HepG2 (cell line): Measurements from ENCODE around the gene SPAG7. TPM values are rescaled to one million over a fixed set of nuclear protein-coding genes. Genes with fewer than 3 reads are reported as not detected.

Experiments
- ATAC-seq: fragments of 200-7000 bp; cut with Tn5 transposase; 3 replicates; pipeline ENCODE4 v1.9.1; 2020; ENCODE audit warnings: mild to moderate bottlenecking, moderate library complexity
- BruUV-seq: library from RNA; stranded (reverse); fragments of 400-500 nt; replicated peaks from 2 replicates; lab custom pipeline; 2021; lab: Mats Ljungman, UMichigan
- CTCF ChIA-PET: fragments of 300-600 bp; formaldehyde crosslinking; extraction: SDS; loops from one replicate; lab custom pipeline; 2021; ENCODE audit warnings: low total read pairs, inconsistent platforms, low intra/inter-chr PET ratio; lab: Yijun Ruan, JAX
- POLR2A ChIA-PET: fragments of 350-600 bp; sonication (Branson Sonifier 250); formaldehyde crosslinking; loops from one replicate; lab custom pipeline; 2020; ENCODE audit warnings: antibody characterized with exemption, inconsistent platforms; lab: Yijun Ruan, JAX
- DNase-seq: peaks from one replicate; pipeline ENCODE4 v3.0.0-alpha.2; 2015; ENCODE audit warnings: low spot score
- FAIRE-seq: peaks from 3 replicates; lab custom pipeline; 2011; peaks lifted over from hg19 to GRCh38; lab: Jason Lieb, UNC
- H2AFZ ChIP-seq: one replicate; pipeline ENCODE4 v1.6.1; 2011; ENCODE audit warnings: low read length, inconsistent platforms
- H3K27ac ChIP-seq: fragments of 300-600 bp; 3 replicates; pipeline ENCODE4 v1.8.0; 2011; ENCODE audit warnings: mixed run types, mild to moderate bottlenecking, mixed read lengths, low read length, inconsistent platforms; ENCODE audit not compliant: insufficient read depth; ENCODE audit errors: extremely low read length
- H3K27me3 ChIP-seq, 2 experiments: fragments of 200-600 bp in 1 of 2; 2 replicates in 1 of 2; 3 replicates in 1 of 2; pipeline versions ENCODE4 v1.6.0 to v1.8.0; 2011; ENCODE audit warnings: low read length in 2 of 2, mild to moderate bottlenecking in 2 of 2, moderate library complexity in 2 of 2, inconsistent platforms in 1 of 2; ENCODE audit not compliant: insufficient read depth in 2 of 2, control insufficient read depth in 1 of 2
- H3K36me3 ChIP-seq, 2 experiments: fragments of 200-600 bp in 1 of 2; replicated peaks in 1 of 2; 2 replicates in 1 of 2; 3 replicates in 1 of 2; pipeline versions ENCODE4 v1.5.1 to v1.8.0; 2011; ENCODE audit warnings: low read length in 2 of 2, inconsistent platforms in 1 of 2; ENCODE audit not compliant: insufficient read depth in 2 of 2, control insufficient read depth in 1 of 2
- H3K4me1 ChIP-seq: 2 replicates; pipeline ENCODE4 v1.5.1; 2012; ENCODE audit warnings: low read length, inconsistent platforms; ENCODE audit not compliant: insufficient read depth
- H3K4me2 ChIP-seq: 2 replicates; pipeline ENCODE4 v1.6.0; 2011; ENCODE audit warnings: low read depth, low read length, inconsistent platforms
- H3K4me3 ChIP-seq, 3 experiments: fragments of 200-600 bp in 1 of 3; sonication (generic), shearing (Covaris generic) in 1 of 3; replicated peaks in 1 of 3; 2 replicates each; pipeline ENCODE4 v1.5.1; 2011 to 2016; ENCODE audit warnings: low read length in 3 of 3, inconsistent platforms in 2 of 3, low read depth in 2 of 3, mild to moderate bottlenecking in 2 of 3, control low read depth in 1 of 3, mixed read lengths in 1 of 3; ENCODE audit not compliant: insufficient read depth in 1 of 3
- H3K79me2 ChIP-seq: one replicate; pipeline ENCODE4 v1.6.1; 2011; ENCODE audit warnings: low read length, inconsistent platforms; ENCODE audit not compliant: insufficient read depth
- H3K9ac ChIP-seq: 2 replicates; pipeline ENCODE4 v1.6.0; 2011; ENCODE audit warnings: mild to moderate bottlenecking, low read depth, low read length, inconsistent platforms; ENCODE audit not compliant: insufficient read depth
- H3K9me3 ChIP-seq: 2 replicates; pipeline ENCODE4 v1.5.1; 2012; ENCODE audit warnings: mild to moderate bottlenecking, low read length
- H4K20me1 ChIP-seq: 2 replicates; pipeline ENCODE4 v1.6.0; 2011; ENCODE audit warnings: inconsistent platforms, mild to moderate bottlenecking, low read length, moderate library complexity; ENCODE audit not compliant: insufficient read depth
- ARNT ChIP-seq: fragments of 450-650 bp; IDR thresholded peaks from 2 replicates; pipeline ENCODE4 v1.6.1; 2017
- CBX5 ChIP-seq: sonication (generic); formaldehyde crosslinking; IDR thresholded peaks from 2 replicates; pipeline ENCODE4 v1.4.0; 2020; ENCODE audit warnings: missing genetic modification reagents, borderline replicate concordance
- EP300 ChIP-seq, 3 experiments: sonication (generic) in 1 of 3; formaldehyde crosslinking in 1 of 3; IDR thresholded peaks; 2 replicates each; pipeline versions ENCODE4 v1.5.1 to v1.6.1; 2011 to 2020; ENCODE audit warnings: low read depth in 2 of 3, low read length in 2 of 3, borderline replicate concordance in 1 of 3, improper control_type of control experiment in 1 of 3, mild to moderate bottlenecking in 1 of 3, missing genetic modification reagents in 1 of 3, moderate library complexity in 1 of 3
- EZH2 ChIP-seq: conservative IDR thresholded peaks from 2 replicates; pipeline ENCODE4 v1.6.1; 2012; ENCODE audit warnings: mild to moderate bottlenecking, low read depth, low read length, moderate library complexity
- NFIB ChIP-seq: sonication (generic); formaldehyde crosslinking; IDR thresholded peaks from 2 replicates; pipeline ENCODE4 v1.9.0; 2021; ENCODE audit warnings: missing genetic modification reagents, mild to moderate bottlenecking, borderline replicate concordance
- SAP130 ChIP-seq: IDR thresholded peaks from 2 replicates; pipeline ENCODE4 v1.6.1; 2016; ENCODE audit warnings: low read depth
- SP140L ChIP-seq: sonication (generic); formaldehyde crosslinking; IDR thresholded peaks from 2 replicates; pipeline ENCODE4 v1.4.0; 2020; ENCODE audit warnings: missing genetic modification reagents, borderline replicate concordance
- SRF ChIP-seq: IDR thresholded peaks from 2 replicates; pipeline ENCODE4 v1.6.1; 2011; ENCODE audit warnings: mild to moderate bottlenecking, low read depth, low read length, moderate library complexity
- TCF7L2 ChIP-seq: IDR thresholded peaks from 2 replicates; pipeline ENCODE4 v1.6.1; 2011; ENCODE audit warnings: mild to moderate bottlenecking, low read depth, low read length, moderate library complexity
- ZBTB8A ChIP-seq: sonication (generic); formaldehyde crosslinking; IDR thresholded peaks from 2 replicates; pipeline ENCODE4 v1.4.0; 2020; ENCODE audit warnings: mild to moderate bottlenecking, low read depth, missing genetic modification reagents, borderline replicate concordance
- ZMYM3 ChIP-seq: sonication (generic); formaldehyde crosslinking; IDR thresholded peaks from 2 replicates; pipeline ENCODE4 v1.5.1; 2020; ENCODE audit warnings: mild to moderate bottlenecking, missing genetic modification reagents
- ZMYM4 ChIP-seq: sonication (generic); formaldehyde crosslinking; IDR thresholded peaks from 2 replicates; pipeline ENCODE4 v1.8.1; 2023; ENCODE audit warnings: mild to moderate bottlenecking, missing genetic modification reagents
- ZNF10 ChIP-seq: sonication (generic); formaldehyde crosslinking; IDR thresholded peaks from 2 replicates; pipeline ENCODE4 v1.4.0; 2020; ENCODE audit warnings: mild to moderate bottlenecking, low read depth, missing genetic modification reagents, borderline replicate concordance
- WGBS: methylation state at CpG from one replicate; pipeline ENCODE4 v1.1.6; 2017; ENCODE audit warnings: low lambda C conversion rate; 5-methylcytosine and 5-hydroxymethylcytosine counted together
- in situ Hi-C: cut with HindIII; loops from 2 replicates; pipeline ENCODE4 v1.10.0; 2017; ENCODE audit warnings: low pct_unique_long_range_greater_than_20kb; ENCODE audit not compliant: extremely low pct_ligation_motif_present
- intact Hi-C: fragments of 100-400 bp; cut with micrococcal nuclease; formaldehyde crosslinking; loops from one replicate; pipeline ENCODE4 v1.10.0; 2022; ENCODE audit not compliant: unreplicated experiment
- polyA plus RNA-seq, 8 experiments: library from polyadenylated mRNA; depleted of rRNA in 3 of 8; stranded (reverse) in 7 of 8; unstranded in 1 of 8; fragments of >200 nt; fragmentation: Illumina TruSeq in 4 of 8; extraction: Trizol in 4 of 8; gene quantifications; 2 replicates each; pipeline versions ENCODE4 v1.2.1 to v1.2.3, GENCODE V29; 2011 to 2016; ENCODE audit warnings: low read depth in 4 of 8, missing spikeins in 1 of 8, mixed read lengths in 1 of 8; ENCODE audit not compliant: insufficient read depth in 1 of 8
- total RNA-seq, 5 experiments: library from RNA; depleted of rRNA; stranded (reverse); fragments of >200 nt; fragmentation: Illumina TruSeq; extraction: Trizol; gene quantifications; 2 replicates each; pipeline ENCODE4 v1.2.3, GENCODE V29; 2016; ENCODE audit warnings: low read depth in 1 of 5
- TF ChIP-seq, protein P1 (sequence below): IDR thresholded peaks from 2 replicates; pipeline ENCODE4 v1.6.1; 2016; ENCODE audit warnings: missing compliant biosample characterization, missing genetic modification reagents, borderline replicate concordance
- TF ChIP-seq, protein P2 (sequence below): sonication (generic); formaldehyde crosslinking; conservative IDR thresholded peaks from 2 replicates; pipeline ENCODE4 v1.4.0; 2020; ENCODE audit warnings: mild to moderate bottlenecking, missing genetic modification reagents, moderate library complexity
- TF ChIP-seq, protein P3 (sequence below): sonication (generic); formaldehyde crosslinking; IDR thresholded peaks from 2 replicates; pipeline ENCODE4 v1.4.0; 2020; ENCODE audit warnings: mild to moderate bottlenecking, missing genetic modification reagents
- TF ChIP-seq, protein P4 (sequence below): sonication (generic); formaldehyde crosslinking; IDR thresholded peaks from 2 replicates; pipeline ENCODE4 v1.8.0; 2022; ENCODE audit warnings: low read depth, missing genetic modification reagents

SPAG7 gene
- total and polyA plus RNA-seq, 2 of the 13 experiments (the other 11 are each of a cell fraction or from before 2014, with no cell fraction given), result 51.0 to 59.0 TPM

DNA sequence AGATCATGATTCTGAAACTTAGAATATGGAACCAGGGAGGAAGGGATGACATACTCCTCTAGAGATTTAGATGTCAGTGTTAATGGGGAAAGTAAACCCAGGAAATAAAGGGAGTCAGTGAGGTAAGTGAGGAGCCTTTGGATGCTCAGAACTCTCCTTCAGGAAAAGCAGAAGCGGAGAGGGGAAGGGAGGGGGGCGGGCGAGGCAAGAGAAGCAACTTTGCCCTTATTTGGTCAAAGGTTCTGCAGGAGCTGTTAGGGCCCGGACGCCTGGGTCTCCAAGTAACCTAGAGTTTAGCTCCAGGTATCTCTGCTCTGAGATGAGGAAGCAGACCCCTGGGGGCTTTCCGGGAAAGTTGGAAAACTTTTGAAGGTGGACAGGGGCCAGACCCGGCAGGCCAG is 20.6 kb downstream of the SPAG7 start:
- Histone ChIP-seq H3K9me3 (no peaks in the 10 kb centered on the region), H3K36me3 (peaks cover 18 to 37% of the 10 kb centered on the region in 2 experiments), H3K4me3 (peak overlapping the region; percentile 90 to 100 (median 100)), H3K79me2 (peaks cover 55% of the 10 kb centered on the region), H3K27ac (peak overlapping the region; percentile 54), H3K27me3 (no peaks in the 10 kb centered on the region; a peak in 1 of 5 replicates), H3K4me2 (peak overlapping the region; percentile 96), H3K4me1 (peaks cover 44% of the 10 kb centered on the region), H4K20me1 (peaks cover 33% of the 10 kb centered on the region), H3K9ac (peak overlapping the region; percentile 74), H2AFZ (no peak overlapping the region)
- 3% methylated on average over 7 of the region's 7 CpGs for WGBS
- in situ Hi-C loops (no loop called here), intact Hi-C loops (no loop called here)
- DNase-seq (no peak), FAIRE-seq (no peak), ATAC-seq (no peak)
- no TSS peak for BruUV-seq
- POLR2A ChIA-PET, result interaction anchor here (0.9 to 10.0 kb wide), 7 partner anchors 8 to 53 kb away, joined by 3 to 273 read pairs (median 9); partner anchors contain the start of genes INCA1, KIF1C, RNF167 and SLC25A11
- CTCF ChIA-PET, result no interaction called here
- TF ChIP-seq ZMYM3 (no peak), SRF (peak; percentile 92), SP140L (CRISPR knock-in tag) (no peak), NFIB (CRISPR knock-in tag) (no peak), ZMYM4 (CRISPR knock-in tag) (0 out of 2 replicates have a peak, but pooled peaks have one; percentile 26), TCF7L2 (no peak), CBX5 (CRISPR knock-in tag) (no peak), EP300 (IDR thresholded peaks at IDR 0.05; ENCODE audit: low read depth in 2 of 2, low read length in 2 of 2) (no peak), EP300 (CRISPR knock-in tag; IDR thresholded peaks at IDR 0.05; ENCODE audit: borderline replicate concordance) (no peak), SAP130 (CRISPR knock-in tag) (no peak), ZNF10 (no peak), ARNT (no peak), ZBTB8A (CRISPR knock-in tag) (no peak), EZH2 (no peak)
- TF ChIP-seq, protein P1, sequence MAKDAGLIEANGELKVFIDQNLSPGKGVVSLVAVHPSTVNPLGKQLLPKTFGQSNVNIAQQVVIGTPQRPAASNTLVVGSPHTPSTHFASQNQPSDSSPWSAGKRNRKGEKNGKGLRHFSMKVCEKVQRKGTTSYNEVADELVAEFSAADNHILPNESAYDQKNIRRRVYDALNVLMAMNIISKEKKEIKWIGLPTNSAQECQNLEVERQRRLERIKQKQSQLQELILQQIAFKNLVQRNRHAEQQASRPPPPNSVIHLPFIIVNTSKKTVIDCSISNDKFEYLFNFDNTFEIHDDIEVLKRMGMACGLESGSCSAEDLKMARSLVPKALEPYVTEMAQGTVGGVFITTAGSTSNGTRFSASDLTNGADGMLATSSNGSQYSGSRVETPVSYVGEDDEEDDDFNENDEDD (CRISPR knock-in tag), result no peak
- TF ChIP-seq, protein P2, sequence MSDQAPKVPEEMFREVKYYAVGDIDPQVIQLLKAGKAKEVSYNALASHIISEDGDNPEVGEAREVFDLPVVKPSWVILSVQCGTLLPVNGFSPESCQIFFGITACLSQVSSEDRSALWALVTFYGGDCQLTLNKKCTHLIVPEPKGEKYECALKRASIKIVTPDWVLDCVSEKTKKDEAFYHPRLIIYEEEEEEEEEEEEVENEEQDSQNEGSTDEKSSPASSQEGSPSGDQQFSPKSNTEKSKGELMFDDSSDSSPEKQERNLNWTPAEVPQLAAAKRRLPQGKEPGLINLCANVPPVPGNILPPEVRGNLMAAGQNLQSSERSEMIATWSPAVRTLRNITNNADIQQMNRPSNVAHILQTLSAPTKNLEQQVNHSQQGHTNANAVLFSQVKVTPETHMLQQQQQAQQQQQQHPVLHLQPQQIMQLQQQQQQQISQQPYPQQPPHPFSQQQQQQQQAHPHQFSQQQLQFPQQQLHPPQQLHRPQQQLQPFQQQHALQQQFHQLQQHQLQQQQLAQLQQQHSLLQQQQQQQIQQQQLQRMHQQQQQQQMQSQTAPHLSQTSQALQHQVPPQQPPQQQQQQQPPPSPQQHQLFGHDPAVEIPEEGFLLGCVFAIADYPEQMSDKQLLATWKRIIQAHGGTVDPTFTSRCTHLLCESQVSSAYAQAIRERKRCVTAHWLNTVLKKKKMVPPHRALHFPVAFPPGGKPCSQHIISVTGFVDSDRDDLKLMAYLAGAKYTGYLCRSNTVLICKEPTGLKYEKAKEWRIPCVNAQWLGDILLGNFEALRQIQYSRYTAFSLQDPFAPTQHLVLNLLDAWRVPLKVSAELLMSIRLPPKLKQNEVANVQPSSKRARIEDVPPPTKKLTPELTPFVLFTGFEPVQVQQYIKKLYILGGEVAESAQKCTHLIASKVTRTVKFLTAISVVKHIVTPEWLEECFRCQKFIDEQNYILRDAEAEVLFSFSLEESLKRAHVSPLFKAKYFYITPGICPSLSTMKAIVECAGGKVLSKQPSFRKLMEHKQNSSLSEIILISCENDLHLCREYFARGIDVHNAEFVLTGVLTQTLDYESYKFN (CRISPR knock-in tag), result no peak
- TF ChIP-seq, protein P3, sequence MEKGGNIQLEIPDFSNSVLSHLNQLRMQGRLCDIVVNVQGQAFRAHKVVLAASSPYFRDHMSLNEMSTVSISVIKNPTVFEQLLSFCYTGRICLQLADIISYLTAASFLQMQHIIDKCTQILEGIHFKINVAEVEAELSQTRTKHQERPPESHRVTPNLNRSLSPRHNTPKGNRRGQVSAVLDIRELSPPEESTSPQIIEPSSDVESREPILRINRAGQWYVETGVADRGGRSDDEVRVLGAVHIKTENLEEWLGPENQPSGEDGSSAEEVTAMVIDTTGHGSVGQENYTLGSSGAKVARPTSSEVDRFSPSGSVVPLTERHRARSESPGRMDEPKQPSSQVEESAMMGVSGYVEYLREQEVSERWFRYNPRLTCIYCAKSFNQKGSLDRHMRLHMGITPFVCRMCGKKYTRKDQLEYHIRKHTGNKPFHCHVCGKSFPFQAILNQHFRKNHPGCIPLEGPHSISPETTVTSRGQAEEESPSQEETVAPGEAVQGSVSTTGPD, result no peak
- TF ChIP-seq, protein P4, sequence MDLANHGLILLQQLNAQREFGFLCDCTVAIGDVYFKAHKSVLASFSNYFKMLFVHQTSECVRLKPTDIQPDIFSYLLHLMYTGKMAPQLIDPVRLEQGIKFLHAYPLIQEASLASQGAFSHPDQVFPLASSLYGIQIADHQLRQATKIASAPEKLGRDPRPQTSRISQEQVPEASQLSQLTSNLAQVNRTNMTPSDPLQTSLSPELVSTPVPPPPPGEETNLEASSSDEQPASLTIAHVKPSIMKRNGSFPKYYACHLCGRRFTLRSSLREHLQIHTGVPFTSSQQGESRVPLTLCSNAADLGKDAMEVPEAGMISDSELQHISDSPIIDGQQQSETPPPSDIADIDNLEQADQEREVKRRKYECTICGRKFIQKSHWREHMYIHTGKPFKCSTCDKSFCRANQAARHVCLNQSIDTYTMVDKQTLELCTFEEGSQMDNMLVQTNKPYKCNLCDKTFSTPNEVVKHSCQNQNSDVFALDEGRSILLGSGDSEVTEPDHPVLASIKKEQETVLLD, result 0 out of 2 replicates have a peak, but pooled peaks have one; percentile 5
